Measurements from ENCODE around the gene GPRASP3.

GPRASP3 gene

GRCh38 chrX:102745857-102746584, 25.5 kb downstream of the GPRASP3 start:
- peak overlapping the region; percentile 69 for H3K4me3 ChIP-seq (ENCODE audit: low read depth, low read length)

- no peak overlapping the region for H3K4me3 ChIP-seq (ENCODE audit: low read depth, low read length)
Observed at GRCh38 chrX:102765217-102765616, 44.7 kb downstream of the GPRASP3 start.

GRCh38 chrX:102765809-102766208, 45.3 kb downstream of the GPRASP3 start:
- H3K4me3 ChIP-seq (ENCODE audit: low read depth, low read length): no peak overlapping the region

GRCh38 chrX:102767287-102767686, 46.7 kb downstream of the GPRASP3 start:
- H3K4me3 ChIP-seq (ENCODE audit: low read depth, low read length): no peak overlapping the region

GRCh38 chrX:102768987-102769761, 48.6 kb downstream of the GPRASP3 start:
- H3K4me3 ChIP-seq (ENCODE audit: low read depth, low read length): peak overlapping the region; percentile 71

All from iPS-11a (cell line).